Ecto neural progenitor cell (in vitro differentiated cells): ENCODE data around the gene RPH3AL.
A peak's percentile ranks its signal among the peaks of the same experiment; 100 is the strongest.

ENCODE experiments used
- DNase-seq: peaks from one replicate; pipeline ENCODE4 v3.0.0-alpha.2; 2018; ENCODE audit warnings: low spot score

The RPH3AL gene, protein sequence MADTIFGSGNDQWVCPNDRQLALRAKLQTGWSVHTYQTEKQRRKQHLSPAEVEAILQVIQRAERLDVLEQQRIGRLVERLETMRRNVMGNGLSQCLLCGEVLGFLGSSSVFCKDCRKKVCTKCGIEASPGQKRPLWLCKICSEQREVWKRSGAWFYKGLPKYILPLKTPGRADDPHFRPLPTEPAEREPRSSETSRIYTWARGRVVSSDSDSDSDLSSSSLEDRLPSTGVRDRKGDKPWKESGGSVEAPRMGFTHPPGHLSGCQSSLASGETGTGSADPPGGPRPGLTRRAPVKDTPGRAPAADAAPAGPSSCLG

GRCh38 chr17:352421-353212 lies at the start of gene RPH3AL:
TSS of gene RPH3AL (minus strand) at chr17:352807. CDS start at chr17:327543, 25,264 bp downstream.
- DNase-seq: peak; percentile 55

GRCh38 chr17:400257-400656 lies 47.6 kb upstream of the RPH3AL start:
- no peak for DNase-seq

DNA sequence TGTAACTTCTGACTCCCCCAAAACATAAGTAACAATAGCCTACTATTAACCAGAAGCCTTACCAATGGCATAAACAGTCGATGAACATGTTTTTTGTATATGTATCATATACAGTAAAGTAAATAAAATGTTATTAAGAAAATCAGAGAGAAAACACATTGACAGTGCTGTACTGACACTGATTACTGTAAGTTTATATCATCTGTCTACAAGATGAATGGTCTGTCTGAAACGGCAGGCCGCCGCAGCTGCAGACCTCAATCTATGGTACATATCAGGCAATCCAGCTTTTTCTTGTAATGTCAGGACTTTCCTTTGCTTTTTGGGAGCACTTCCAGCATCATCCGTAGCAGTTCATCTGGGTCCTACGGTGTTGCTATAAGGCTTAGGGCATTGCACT lies 44.2 kb upstream of the RPH3AL start:
- no peak for DNase-seq

- DNase-seq: no peak
Observed at GRCh38 chr17:395974-396373, 43.4 kb upstream of the RPH3AL start.

GRCh38 chr17:395179-395578 lies 42.6 kb upstream of the RPH3AL start:
- DNase-seq: no peak

DNA sequence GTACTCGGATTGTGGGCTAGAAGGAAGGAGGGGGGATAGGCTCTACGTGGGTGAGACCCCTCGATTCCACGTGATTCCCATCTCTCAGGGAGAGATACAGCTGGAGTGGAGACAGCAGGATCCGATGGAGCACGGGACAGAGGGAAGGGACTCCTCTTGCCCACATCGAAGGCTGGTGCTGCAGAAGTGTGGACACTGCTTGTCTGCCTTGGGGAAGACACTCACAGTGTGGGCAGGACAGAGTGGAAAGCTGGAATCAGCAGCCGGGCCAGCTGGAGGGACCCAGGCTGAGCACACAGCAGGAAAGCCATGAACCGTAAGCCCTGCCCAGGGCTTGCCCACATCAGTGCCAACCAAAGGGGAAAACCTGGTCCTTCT lies 42.1 kb upstream of the RPH3AL start:
- DNase-seq: peak; percentile 40

DNA sequence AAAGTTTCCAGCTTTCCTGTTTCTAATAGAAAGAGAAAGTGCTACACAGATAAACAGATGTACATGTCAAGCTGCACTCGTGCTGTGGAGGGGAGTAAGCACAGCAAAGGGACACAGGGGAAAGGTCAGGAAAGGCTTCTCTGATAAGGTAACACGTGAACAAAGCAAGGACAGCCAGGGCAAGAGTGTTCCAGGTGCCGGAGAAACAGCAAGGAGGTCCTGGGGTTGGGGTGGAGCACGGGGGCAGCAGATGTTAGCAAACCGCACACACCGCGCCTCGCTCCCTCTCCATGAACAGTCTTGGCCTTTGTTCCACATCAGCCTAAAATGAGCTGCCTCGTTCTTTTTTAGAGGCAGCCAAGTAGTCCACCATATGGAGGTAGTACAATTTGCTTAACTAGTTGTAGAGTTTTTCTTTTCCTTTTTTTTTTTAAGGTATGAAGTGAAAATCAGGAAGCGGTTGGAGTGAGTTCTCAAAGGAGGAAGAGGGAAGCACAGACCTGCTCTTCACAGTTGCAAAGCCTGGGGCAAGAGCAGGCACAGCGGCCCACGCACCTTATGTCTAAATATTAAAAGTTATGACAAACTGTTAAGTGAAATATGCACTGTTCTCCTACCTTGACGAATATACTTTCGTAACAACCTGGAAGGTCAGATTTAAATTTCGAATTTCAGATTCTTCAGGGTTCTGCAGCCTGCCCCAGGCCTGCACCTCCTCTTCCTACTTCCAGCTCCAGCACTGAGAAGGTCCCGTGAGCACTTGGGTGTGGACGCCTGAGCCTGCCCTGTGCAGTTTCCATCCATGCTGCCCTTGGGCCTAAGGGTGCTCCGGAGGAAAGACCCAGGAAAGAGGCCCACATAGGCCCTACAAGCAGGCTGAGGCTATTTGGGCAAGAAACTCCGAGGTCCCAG lies 41.5 kb upstream of the RPH3AL start:
- DNase-seq: peak; percentile 42

- DNase-seq: no peak
Observed at GRCh38 chr17:391850-392249, 39.2 kb upstream of the RPH3AL start.

GRCh38 chr17:390025-390424 lies 37.4 kb upstream of the RPH3AL start:
- no peak for DNase-seq

DNA sequence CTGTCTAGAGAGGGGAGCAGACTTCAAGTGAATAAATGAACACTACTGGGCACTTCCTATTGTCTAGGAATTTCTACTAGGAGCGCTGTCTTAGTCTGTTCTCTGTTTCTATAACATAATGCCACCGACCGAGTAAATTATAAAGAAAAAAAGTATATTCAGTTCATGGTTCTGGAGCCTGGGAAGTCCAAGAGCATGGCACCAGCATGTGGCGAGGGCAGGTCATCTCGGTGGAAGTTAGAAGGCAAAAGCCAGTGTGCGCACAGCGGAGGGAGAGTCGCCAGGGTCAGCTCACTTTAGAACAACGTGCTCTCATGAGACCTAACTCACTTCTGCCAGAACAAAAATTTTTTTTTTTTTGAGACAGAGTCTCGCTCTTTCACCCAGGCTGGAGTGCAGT lies 35.5 kb upstream of the RPH3AL start:
- DNase-seq: no peak

DNA sequence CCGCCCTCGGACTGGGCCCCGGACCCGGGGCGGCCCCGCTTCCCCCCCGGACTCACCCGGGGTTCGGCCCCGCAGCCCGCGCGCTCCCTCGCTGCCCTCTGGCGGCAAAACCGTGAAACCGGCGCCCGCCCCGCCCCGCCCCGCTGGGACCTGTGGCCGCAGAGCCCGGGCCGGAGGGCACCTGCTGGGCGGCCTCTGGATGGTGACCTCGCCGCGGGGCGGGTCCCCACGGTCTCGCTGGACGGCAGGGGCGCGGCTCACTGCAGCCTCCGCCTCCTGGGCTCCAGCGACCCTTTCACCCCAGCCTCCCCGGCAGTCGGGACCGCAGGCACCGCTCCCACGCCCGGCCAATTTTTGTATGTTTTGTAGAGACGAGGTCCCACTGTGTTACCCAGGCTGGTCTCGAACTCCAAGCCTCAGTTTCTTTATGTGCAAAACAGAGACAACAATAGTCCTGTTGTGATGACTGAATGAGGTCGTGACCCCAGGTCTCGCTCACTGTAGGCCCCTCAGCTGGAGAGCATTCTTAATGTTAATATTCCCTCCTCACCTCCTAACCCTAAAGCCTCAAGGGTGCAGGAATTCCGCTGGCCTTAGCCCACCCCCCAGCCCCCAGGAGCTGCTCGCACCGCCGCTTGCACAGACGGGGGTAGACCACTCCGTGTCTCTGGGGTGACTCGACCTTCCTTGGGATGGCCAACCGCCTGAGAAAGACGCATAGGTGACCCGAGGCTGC lies 33.7 kb upstream of the RPH3AL start:
- peak; percentile 97 for DNase-seq

- no peak for DNase-seq
Observed at GRCh38 chr17:385836-386140, 33.2 kb upstream of the RPH3AL start.

DNA sequence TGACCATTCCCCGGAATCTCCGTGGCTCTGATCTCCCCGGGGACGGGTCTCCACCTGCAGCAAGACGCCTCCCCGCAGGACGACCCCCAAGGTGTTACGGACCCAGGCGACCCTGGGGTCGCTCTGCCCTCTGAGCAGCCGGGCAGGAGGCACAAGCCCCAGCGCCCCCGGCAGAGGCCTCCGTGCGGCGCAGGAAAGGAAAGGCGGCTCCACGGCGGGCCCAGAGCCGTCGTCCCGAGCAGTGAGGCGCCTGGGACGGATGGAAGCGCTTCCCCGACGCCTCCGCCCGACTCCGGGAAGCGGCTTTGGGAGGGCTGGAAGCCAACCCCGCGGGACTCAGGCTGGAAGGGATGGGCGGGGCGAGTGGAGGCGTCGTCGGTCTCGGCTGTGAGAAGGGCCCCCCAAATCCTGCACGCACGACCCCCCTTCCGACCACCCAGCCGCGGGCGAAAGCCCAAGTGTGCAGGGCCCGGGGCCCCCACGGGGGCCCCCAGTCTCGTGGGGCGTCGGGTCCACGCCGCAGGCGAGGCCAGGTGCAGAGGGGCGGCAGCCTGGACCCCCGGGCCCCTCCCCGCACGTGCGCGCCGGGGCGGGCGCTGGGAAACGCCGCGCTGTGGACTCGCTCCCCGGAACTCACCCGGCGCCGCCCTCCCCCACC lies 32.7 kb upstream of the RPH3AL start:
- DNase-seq: peak; percentile 83

DNA sequence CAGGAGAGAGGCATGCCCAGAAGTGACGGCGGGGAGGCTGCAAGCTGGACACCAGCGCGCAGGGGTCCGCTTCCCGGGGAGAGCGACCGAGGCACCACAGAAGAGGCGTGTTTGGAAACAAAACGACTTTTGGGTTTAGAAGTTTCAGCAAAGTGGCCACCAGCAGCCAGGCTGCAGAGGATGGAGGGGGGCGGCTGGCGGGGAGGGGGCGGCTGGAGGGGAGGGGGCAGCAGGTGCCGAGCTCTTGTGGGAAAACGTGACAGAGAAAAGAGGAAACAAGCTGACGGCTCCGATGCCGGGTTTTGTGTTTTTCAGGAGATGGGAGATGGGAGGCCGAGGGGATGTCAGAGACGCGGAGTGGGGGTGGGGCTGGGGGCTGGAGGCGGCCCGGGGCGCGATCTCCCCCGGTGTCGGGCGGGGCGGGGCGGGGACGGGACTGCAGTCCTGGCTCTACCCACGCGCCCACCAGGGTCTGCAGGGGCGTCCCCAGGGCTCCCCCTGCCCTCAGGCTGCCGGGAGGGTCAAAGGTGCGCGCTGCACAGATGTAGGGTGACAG lies 32.1 kb upstream of the RPH3AL start:
- no peak for DNase-seq

GRCh38 chr17:383771-384621 lies 31.4 kb upstream of the RPH3AL start:
- peak; percentile 55 for DNase-seq

DNA sequence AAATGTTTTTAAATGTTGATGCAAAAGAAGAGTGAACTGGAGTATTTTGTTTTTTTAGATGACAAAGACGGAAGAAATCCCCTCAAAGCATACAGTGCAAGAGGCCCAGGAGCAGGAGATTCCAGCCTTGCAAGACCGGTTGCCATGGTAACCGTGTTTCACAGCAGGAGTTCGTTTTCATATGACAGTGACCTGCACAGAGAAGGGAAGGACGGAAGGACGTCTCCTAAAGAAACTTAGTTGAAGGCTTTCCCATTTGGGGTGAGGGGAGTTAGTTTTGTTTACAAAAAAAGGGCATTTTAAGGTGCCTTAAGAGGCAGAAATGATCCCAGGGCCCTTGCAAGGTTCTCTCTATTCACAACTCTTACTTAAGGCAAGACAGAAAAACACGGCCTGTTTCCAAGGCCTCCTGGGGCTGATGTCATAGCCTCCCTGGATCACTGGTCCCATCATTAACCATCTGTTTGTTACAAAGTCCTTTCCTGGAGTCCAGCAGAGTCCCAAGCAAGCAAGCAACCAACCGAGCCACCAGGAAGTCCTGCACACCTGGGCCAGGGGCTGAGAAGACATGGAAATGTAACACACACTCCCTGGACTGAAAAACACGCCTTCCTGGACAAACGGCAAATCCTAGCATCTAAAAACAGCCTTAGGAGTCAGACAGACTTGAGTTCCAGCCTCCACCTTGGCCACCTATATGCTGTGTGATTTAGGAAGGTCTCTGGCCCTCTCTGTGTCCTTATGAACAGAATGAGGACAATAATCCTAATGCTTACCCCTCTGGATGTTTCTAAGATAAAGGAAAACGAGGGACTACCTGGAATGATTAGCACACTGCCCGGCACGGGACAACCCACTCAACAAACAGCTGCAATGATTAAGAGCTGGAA lies 30.3 kb upstream of the RPH3AL start:
- peak; percentile 89 for DNase-seq

DNA sequence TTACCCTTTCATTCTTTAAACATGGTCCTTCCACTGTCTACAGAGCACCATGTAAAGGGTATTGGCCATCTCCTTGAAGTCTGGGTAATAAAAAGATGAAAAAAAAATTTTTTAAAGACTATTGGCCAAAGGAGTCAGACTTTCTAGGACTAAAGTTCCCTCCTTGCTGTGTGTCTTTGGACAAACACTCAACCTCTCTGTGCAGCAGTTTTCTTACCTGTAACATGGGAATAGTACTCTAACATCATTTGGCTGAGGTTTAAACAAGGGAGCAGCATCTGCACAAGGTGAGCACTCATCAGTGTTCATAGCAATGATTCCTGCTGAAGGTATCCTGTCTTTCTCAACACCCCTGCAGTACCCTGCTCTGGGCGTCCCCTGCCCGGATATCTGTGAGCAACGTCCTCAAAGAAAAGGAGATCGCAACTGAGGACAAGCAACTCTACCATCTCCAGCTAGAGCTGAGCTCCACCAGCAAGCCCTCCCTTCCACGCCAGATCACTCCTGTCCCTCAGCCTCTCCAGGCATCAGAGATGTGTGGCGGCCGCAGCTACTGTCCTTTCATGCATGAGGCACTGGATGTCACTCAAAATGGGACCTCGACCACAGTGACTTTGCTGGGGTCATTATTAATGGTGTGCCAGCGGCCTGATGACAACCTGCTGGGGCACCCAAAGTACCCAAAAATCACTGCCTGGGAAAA lies 29.5 kb upstream of the RPH3AL start:
- DNase-seq: peak; percentile 59

DNA sequence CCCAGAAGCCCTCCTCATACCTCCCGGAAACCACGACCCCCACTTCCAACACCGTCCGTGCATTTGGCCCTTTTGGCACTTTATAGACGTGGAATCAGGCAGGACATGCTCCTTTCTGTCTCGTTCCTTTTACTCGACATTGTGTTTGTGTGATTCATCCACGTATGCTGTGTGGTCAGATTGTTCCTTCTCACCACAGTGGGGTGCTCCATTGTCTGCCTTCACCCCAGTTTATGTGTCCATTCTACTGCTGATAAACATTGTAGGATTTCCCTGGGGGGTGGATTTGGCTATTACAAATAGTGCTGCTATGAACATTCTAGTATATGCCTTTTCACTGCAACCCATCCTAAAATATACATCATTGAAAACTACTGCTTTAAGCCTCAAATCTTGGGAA lies 28.9 kb upstream of the RPH3AL start:
- DNase-seq: no peak
